ENCODE measurements around the gene MLIP. TPM values are rescaled to one million over a fixed set of nuclear protein-coding genes. Genes with fewer than 3 reads are reported as not detected.

Gene MLIP
- total and polyA plus RNA-seq, 4 donors: 2.0 to 6.0 (median 3.2) TPM

DNA sequence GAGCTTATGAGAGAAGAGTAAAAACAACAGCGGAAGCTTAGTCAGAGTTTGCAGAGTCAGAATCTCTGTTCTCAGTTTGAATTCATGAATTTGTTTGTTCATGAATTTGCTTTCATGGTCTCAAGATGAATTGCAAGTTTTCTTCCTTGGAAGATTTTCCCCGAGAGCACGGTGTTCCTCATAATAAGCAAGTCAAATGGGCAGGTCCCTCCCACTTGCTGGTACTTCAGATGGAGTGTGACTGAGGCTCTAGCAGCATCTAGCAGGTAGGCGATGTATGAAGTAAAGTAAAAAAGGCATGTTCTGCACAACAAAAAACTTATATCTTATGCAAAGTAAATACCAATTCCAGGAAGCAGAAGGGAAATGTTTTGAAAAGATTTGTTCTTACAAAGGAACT is 15.5 kb upstream of the MLIP start:
- no peak for DNase-seq (ENCODE audit: low spot score)
- Histone ChIP-seq H3K27ac (ENCODE audit: low read depth in 1 of 2, low read length in 2 of 2) (no peak overlapping the region), H3K9me3 (ENCODE audit: control insufficient read depth in 4 of 4, low read length in 3 of 4) (no peaks in the 10 kb centered on the region), H3K27me3 (ENCODE audit: control insufficient read depth in 4 of 4, insufficient read depth in 4 of 4, low read length in 3 of 4) (no peaks in the 10 kb centered on the region), H3K9ac (ENCODE audit: low read depth in 1 of 2, low read length in 2 of 2) (no peak overlapping the region), H3K4me1 (ENCODE audit: control insufficient read depth in 4 of 4, insufficient read depth in 4 of 4, low read length in 3 of 4) (no peaks in the 10 kb centered on the region), H3K4me3 (ENCODE audit: low read depth in 1 of 3, low read length in 3 of 3) (no peak overlapping the region), H3K36me3 (ENCODE audit: control insufficient read depth in 4 of 4, insufficient read depth in 3 of 4, low read depth in 1 of 4, low read length in 3 of 4) (no peaks in the 10 kb centered on the region)
- TF ChIP-seq SP1 (IDR thresholded peaks at IDR 0.05) (no peak), RAD21 (IDR thresholded peaks at IDR 0.05) (no peak), EGR1 (IDR thresholded peaks at IDR 0.05; ENCODE audit: low read depth in 2 of 2) (no peak), GABPA (IDR thresholded peaks at IDR 0.05 in 1 of 2, conservative IDR thresholded peaks at IDR 0.05 in 1 of 2) (no peak), JUND (IDR thresholded peaks at IDR 0.05) (no peak), HNF4A (conservative IDR thresholded peaks at IDR 0.05) (no peak), FOXA1 (IDR thresholded peaks at IDR 0.05) (no peak), YY1 (IDR thresholded peaks at IDR 0.05) (no peak), NR2F2 (IDR thresholded peaks at IDR 0.05) (no peak), FOXA2 (IDR thresholded peaks at IDR 0.05) (no peak), RXRA (IDR thresholded peaks at IDR 0.05) (no peak), TAF1 (conservative IDR thresholded peaks at IDR 0.05) (no peak), HNF4G (IDR thresholded peaks at IDR 0.05) (no peak)
- TF ChIP-seq, protein P1, sequence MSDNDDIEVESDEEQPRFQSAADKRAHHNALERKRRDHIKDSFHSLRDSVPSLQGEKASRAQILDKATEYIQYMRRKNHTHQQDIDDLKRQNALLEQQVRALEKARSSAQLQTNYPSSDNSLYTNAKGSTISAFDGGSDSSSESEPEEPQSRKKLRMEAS (IDR thresholded peaks at IDR 0.05): no peak
- TF ChIP-seq, protein P2, sequence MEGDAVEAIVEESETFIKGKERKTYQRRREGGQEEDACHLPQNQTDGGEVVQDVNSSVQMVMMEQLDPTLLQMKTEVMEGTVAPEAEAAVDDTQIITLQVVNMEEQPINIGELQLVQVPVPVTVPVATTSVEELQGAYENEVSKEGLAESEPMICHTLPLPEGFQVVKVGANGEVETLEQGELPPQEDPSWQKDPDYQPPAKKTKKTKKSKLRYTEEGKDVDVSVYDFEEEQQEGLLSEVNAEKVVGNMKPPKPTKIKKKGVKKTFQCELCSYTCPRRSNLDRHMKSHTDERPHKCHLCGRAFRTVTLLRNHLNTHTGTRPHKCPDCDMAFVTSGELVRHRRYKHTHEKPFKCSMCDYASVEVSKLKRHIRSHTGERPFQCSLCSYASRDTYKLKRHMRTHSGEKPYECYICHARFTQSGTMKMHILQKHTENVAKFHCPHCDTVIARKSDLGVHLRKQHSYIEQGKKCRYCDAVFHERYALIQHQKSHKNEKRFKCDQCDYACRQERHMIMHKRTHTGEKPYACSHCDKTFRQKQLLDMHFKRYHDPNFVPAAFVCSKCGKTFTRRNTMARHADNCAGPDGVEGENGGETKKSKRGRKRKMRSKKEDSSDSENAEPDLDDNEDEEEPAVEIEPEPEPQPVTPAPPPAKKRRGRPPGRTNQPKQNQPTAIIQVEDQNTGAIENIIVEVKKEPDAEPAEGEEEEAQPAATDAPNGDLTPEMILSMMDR (IDR thresholded peaks at IDR 0.05; ENCODE audit: low read depth, low read length, missing input control): no peak
- TF ChIP-seq, protein P3, sequence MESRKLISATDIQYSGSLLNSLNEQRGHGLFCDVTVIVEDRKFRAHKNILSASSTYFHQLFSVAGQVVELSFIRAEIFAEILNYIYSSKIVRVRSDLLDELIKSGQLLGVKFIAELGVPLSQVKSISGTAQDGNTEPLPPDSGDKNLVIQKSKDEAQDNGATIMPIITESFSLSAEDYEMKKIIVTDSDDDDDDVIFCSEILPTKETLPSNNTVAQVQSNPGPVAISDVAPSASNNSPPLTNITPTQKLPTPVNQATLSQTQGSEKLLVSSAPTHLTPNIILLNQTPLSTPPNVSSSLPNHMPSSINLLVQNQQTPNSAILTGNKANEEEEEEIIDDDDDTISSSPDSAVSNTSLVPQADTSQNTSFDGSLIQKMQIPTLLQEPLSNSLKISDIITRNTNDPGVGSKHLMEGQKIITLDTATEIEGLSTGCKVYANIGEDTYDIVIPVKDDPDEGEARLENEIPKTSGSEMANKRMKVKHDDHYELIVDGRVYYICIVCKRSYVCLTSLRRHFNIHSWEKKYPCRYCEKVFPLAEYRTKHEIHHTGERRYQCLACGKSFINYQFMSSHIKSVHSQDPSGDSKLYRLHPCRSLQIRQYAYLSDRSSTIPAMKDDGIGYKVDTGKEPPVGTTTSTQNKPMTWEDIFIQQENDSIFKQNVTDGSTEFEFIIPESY (IDR thresholded peaks at IDR 0.05): no peak
- TF ChIP-seq, protein P4, sequence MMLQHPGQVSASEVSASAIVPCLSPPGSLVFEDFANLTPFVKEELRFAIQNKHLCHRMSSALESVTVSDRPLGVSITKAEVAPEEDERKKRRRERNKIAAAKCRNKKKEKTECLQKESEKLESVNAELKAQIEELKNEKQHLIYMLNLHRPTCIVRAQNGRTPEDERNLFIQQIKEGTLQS (IDR thresholded peaks at IDR 0.05): no peak
- TF ChIP-seq, protein P5, sequence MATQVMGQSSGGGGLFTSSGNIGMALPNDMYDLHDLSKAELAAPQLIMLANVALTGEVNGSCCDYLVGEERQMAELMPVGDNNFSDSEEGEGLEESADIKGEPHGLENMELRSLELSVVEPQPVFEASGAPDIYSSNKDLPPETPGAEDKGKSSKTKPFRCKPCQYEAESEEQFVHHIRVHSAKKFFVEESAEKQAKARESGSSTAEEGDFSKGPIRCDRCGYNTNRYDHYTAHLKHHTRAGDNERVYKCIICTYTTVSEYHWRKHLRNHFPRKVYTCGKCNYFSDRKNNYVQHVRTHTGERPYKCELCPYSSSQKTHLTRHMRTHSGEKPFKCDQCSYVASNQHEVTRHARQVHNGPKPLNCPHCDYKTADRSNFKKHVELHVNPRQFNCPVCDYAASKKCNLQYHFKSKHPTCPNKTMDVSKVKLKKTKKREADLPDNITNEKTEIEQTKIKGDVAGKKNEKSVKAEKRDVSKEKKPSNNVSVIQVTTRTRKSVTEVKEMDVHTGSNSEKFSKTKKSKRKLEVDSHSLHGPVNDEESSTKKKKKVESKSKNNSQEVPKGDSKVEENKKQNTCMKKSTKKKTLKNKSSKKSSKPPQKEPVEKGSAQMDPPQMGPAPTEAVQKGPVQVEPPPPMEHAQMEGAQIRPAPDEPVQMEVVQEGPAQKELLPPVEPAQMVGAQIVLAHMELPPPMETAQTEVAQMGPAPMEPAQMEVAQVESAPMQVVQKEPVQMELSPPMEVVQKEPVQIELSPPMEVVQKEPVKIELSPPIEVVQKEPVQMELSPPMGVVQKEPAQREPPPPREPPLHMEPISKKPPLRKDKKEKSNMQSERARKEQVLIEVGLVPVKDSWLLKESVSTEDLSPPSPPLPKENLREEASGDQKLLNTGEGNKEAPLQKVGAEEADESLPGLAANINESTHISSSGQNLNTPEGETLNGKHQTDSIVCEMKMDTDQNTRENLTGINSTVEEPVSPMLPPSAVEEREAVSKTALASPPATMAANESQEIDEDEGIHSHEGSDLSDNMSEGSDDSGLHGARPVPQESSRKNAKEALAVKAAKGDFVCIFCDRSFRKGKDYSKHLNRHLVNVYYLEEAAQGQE (IDR thresholded peaks at IDR 0.05): no peak
- 96% methylated on average over 4 of the region's 4 CpGs for WGBS
